NCI-H128 (cell line): ENCODE measurements around the gene PRDM8.

Source experiments
- DNase-seq: peaks from one replicate; lab custom pipeline; 2025; ENCODE audit not compliant: unreplicated experiment; lab: John Stamatoyannopoulos, UW

Gene PRDM8

GRCh38 chr4:80183250-80184052, 13.9 kb upstream of the PRDM8 start:
- DNase-seq = no peak

GRCh38 chr4:80184053-80184824, 13.1 kb upstream of the PRDM8 start:
- no peak for DNase-seq

DNA sequence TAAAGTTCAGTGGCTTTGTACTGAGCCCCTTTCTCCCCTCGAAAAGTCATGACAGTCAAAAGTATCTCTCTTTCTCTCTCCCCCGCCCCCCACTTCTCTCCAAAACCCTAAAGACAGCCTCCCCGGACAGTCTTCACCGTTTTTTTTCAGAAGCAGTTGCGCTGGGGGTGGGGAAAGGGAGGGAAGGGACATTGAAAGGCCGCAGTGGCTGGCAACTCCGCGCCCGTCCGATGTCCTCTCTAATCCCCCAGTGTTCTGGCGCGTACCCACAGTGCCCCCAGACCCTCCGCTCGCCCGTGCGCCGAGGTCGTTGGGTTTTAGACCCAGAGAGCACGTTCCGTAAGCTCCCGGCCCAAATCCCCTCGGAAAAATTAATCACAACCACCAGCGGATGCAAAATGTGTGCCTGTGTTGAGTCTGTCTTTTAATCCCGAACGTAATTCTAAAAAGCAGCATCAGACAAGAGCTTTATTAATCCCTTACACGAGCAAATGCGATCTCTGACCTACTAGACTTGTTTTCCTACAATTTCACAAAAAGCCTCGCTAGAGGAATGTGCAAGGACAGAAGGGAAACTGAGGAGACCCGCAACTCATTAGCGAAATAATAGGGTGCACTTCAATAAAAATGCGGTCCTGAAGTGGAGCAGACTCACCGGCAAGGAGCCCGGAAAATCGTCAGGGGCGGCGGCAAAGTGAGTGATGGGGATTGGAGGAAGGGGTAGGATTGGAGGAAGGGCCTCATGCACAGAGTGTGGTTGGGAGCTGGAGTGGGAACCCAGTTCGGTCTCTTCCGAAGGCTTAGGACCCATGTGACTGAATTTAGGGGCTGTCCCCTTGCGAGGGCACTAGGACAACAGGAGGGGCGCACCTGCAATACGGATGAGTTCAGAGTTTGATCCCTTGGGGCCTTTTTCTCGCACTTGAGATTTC, 12.2 kb upstream of the PRDM8 start:
- DNase-seq = no peak

GRCh38 chr4:80185787-80186548, 11.3 kb upstream of the PRDM8 start:
- DNase-seq = no peak

DNA sequence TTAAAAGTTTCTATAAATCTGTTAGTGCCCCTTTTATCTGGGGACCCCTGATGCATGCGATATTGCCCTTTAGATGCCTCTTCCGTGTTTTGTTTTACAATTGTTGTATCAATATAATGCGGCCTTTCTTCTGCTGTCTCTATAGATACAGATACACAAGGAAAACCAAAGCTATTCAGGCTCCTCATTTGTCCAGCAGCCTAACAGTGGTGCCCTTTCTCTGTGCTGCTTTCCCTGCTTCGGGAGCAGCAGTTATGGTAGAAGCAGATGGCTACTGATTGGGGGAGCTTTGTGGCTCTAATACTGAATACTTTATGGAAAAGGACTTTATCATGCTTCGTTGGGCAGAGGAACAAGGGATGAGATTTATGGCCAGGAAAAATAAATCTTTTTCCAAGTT, 10.6 kb upstream of the PRDM8 start:
- DNase-seq = no peak

GRCh38 chr4:80187677-80188076, 9.6 kb upstream of the PRDM8 start:
- DNase-seq = no peak

DNA sequence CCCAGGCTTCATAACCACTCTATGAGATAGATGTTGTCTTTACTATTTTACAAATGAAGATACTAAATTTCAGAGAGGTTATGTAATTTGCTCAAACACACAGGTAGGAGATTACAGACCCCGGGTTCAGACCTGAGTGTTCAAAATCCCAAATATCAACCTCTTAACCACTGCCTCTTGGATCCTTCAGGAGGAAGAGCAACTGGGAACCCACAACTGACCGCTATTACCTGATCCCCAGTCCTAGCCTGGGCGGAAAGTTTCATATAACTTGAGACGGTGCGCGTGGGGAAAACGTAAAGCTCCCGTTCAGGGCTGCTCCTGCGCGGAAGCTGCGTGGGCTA, 8.9 kb upstream of the PRDM8 start:
- DNase-seq = no peak

DNA sequence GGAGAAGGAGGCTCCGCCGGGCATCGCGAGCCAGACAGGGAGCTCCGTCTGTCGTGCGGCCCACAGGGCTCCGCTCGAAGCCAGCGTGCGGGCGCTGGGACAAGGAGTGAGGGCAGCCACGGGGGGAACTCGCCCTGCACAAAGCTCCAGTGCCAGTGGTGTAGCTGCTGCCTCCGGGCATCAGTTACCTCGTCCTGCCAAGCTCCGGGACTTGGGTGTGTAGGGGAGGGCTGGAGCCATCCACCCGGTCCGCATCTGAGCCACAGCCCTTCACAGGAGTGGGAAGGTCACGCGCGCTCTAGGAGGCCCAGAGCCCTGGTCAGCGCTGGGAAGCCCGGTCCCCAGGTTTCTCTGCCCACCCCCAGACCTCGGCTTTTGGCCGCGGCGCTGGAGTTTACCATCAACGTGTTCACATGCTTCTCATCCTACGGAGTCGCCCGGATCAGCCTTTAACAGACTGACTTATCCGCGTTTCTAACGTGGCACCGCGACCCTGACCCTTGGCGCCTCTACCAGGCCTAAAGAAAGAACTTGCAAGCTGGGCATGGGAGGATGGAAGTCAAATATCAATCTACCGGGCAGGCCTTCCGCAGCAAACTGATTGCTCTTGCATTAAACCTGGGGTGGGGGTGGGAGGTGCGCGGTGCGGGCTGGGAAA, 8.4 kb upstream of the PRDM8 start:
- no peak for DNase-seq

DNA sequence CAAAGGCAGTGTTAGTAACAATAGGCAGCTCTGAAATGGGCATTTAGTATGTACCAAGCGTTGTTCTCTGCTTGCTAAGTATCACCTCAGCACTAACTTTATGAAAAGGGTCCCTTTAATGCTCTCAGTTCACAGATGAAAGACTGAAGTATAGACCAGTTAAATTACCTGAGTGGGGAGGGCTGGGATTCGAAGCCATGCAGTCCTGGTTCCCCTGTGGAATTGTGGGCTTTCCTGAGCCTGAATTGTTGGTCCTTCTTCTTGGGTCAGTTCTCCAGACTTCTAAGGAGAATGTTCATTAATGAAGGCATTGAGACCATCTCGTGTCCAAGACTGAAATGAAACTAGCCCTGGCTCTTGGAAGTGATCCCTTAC, 7.7 kb upstream of the PRDM8 start:
- DNase-seq = no peak

DNA sequence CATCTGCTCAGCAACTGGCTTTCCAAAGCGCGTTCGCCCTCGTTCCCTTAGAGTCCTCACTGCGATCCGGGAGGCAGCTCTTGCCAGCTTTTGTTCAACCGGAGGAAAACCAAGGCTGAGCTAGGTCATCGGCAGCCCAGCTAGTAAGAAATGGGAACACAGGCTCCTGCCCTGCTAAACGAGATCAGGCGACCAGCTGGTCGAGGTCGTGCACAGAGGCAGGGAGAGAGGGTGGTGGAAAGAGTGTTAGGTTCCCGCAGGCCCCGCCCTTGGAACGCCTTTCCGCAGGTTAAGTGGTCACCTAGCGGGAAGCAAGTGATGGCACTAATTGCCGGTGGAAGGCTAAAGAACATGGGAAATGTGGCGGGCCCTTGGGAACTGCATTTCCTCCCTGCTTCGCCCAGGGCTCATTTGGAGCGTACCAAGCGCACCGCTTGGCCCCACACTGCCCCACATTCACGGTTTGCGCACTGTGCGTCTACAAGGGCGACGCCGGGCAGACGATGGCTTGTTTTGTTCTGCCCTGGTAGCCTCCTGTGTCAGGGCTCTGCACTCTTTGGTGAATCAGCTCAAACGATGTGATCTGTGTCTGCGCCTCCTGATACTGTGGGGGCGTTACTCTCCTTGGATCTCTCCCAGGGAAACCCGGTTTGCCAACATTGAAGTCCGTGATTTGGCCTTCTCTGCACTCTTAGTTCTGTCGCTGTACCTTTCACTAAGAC, 7.2 kb upstream of the PRDM8 start:
- DNase-seq = no peak

GRCh38 chr4:80192252-80192866, 4.9 kb upstream of the PRDM8 start:
- DNase-seq = no peak

GRCh38 chr4:80192937-80193336, 4.4 kb upstream of the PRDM8 start:
- DNase-seq = no peak

DNA sequence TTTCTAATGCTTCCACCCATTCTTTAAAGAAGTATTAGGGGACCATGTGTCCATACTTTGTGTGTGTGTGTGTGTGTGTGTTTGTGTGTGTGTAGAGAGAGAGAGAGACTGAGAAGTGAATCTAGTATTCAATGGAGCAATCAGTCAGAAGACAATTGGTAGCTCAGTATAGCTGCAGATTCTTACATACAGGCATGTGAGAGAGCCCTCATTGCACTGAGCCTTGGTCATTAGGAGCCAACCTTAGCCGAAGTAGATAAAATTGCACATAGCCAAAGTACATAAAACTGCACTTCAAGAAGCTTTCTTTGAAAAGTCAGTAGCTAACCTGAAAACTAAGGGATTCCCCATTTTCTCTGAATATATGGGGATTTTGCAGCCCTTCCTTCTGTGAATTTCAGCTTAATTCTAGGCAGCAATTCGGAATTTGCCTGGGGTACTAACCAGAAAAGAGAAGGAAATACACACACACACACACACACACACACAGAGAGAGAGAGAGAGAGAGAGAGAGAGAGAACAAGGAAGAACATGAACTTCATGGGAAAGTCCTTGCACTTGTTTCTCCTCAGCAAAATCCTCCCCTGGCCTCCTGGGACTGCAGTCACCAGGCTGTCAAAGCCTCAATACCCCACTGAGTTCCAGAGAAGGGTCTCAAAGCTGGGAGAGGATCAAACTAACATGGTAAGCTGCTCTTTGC, 1.7 kb upstream of the PRDM8 start:
- no peak for DNase-seq

GRCh38 chr4:80196259-80196921, 913 bp upstream of the PRDM8 start:
- peak; percentile 7 for DNase-seq

DNA sequence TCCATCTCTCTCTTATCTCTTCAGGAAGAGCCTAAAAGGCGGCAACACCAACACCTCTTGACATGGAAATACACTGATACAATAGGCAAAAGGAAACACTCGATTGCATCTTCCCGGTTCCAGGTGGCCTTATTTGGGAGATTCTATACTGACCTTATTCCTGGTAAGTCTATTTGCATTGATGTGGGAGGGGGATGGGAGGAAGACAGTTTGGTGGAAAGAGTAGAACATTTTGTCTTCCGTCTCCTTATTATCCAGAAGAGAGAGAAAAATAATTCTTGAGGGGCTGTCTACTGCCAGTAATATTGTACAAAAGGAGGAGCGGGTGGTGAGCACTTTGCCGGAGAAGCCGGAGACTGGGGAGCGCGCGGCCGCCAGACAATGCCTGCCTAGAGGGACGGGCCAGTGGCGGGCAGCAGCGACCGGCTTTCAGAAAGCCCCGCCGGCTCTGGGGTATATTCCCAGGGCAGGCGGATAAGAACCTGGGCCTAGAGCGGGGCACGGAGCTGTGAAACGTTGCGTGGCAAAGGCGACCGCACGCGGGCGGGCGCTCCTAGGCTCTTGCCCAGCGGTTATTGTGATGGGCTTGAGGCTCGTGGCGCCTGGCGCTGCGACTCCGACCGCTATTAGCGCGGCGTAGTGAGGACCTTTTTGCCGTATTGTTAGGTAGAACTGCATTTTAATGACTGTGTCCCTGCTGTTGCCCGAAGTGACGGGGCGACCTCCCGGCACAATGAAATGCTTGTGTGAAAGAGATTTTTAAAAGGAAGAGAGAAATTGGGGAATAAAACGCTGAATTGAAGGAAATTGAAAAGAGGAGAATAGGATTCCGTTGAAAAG, 518 bp downstream of the PRDM8 start:
- no peak for DNase-seq

- no peak for DNase-seq
Measured at GRCh38 chr4:80198441-80198837, 1.1 kb downstream of the PRDM8 start.

GRCh38 chr4:80199004-80199560, 1.8 kb downstream of the PRDM8 start:
- DNase-seq = no peak
